ENCODE measurements around the gene TFIP11.

The TFIP11 gene

DNA sequence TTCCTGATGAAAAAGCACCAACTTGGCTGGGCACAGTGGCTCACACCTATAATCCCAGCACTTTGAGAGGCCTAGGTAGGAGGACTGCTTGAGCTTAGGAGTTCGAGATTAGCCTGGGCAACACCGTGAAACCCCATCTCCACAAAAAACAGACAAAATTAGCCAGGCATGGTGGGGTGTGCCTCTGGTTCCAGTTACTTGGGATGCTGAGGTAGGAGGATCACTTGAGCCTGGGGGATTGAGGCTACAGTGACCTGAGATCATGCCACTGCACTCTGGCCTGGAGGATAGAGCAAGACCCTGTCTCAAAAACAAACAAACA lies 31.7 kb downstream of the TFIP11 start:
- H2AFZ ChIP-seq (ENCODE audit: low read length) = no peak overlapping the region
- H3F3A ChIP-seq (ENCODE audit: low read depth) = no peaks in the 10 kb centered on the region
- no peaks in the 10 kb centered on the region for H3K36me3 ChIP-seq (ENCODE audit: insufficient read depth, low read length)
- peak overlapping the region; percentile 82 for H3K4me2 ChIP-seq (ENCODE audit: low read depth, low read length, poor library complexity, severe bottlenecking)
- TF ChIP-seq, protein P1, sequence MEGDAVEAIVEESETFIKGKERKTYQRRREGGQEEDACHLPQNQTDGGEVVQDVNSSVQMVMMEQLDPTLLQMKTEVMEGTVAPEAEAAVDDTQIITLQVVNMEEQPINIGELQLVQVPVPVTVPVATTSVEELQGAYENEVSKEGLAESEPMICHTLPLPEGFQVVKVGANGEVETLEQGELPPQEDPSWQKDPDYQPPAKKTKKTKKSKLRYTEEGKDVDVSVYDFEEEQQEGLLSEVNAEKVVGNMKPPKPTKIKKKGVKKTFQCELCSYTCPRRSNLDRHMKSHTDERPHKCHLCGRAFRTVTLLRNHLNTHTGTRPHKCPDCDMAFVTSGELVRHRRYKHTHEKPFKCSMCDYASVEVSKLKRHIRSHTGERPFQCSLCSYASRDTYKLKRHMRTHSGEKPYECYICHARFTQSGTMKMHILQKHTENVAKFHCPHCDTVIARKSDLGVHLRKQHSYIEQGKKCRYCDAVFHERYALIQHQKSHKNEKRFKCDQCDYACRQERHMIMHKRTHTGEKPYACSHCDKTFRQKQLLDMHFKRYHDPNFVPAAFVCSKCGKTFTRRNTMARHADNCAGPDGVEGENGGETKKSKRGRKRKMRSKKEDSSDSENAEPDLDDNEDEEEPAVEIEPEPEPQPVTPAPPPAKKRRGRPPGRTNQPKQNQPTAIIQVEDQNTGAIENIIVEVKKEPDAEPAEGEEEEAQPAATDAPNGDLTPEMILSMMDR (conservative IDR thresholded peaks at IDR 0.05; ENCODE audit: low read length) = no peak
- TF ChIP-seq EZH2phosphoT487 (IDR thresholded peaks at IDR 0.05; ENCODE audit: borderline replicate concordance) = no peak
- no peaks in the 10 kb centered on the region for H3K27me3 ChIP-seq (ENCODE audit: insufficient read depth, low read length, poor library complexity, severe bottlenecking)
- H3K4me1 ChIP-seq (ENCODE audit: insufficient read depth, low read length, poor library complexity, severe bottlenecking) = peaks cover 71% of the 10 kb centered on the region
- H3K9me3 ChIP-seq (ENCODE audit: insufficient read depth, low read depth, low read length) = no peaks in the 10 kb centered on the region
- H3K9ac ChIP-seq (ENCODE audit: low read depth, low read length, poor library complexity, severe bottlenecking) = peak overlapping the region; percentile 96
- H3K9me2 ChIP-seq (replicated peaks; ENCODE audit: low read depth, low read length) = no peaks in the 10 kb centered on the region
- H3K79me2 ChIP-seq (ENCODE audit: insufficient read depth, low read length) = peaks cover 96% of the 10 kb centered on the region
- H3K4me3 ChIP-seq (ENCODE audit: low read length, poor library complexity, severe bottlenecking) = peak overlapping the region; percentile 97
- no peaks in the 10 kb centered on the region for H4K20me1 ChIP-seq (ENCODE audit: insufficient read depth, low read length, poor library complexity, severe bottlenecking)

DNA sequence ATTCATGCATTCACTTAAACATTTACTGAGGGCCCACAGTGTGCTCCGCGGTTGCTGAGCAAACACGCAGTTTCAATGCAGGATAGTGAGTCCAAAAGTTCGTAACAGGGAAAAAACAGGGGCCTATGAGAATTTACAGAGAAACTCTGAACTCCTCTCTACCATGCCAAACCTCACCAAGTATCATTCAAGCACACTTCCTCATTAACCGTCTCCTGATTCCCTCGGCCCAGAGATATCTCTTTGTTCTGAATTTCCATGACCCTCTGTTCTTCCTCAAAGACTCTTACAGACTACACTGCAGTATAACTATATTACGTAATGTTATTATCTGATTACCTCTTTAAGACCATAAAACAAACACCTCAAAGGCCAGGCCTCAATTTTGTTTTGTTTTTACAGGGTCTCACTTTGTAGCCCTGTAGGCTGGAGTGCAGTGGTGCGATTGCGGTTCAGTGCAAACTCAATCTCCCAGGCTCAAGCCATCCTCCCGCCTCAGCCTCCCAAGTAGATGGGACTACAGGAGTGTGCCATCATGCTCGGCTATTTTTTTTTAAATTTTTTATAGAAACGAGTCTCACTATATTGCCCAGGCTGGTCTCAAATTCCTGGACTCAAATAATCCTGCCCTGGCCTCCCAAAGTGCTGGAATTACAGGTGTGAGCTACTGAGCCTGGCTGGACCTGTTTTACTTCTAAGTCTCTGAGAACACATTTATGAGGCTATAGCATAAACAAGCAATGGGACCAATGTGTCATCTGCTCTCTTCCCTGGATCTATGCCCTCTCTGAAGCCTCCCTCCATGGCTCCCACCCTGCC lies 32.3 kb downstream of the TFIP11 start:
- H3K9me3 ChIP-seq (ENCODE audit: insufficient read depth, low read depth, low read length) = no peaks in the 10 kb centered on the region
- no peaks in the 10 kb centered on the region for H3K27me3 ChIP-seq (ENCODE audit: insufficient read depth, low read length, poor library complexity, severe bottlenecking)
- peaks cover 67% of the 10 kb centered on the region for H3K4me1 ChIP-seq (ENCODE audit: insufficient read depth, low read length, poor library complexity, severe bottlenecking)
- H3K9ac ChIP-seq (ENCODE audit: low read depth, low read length, poor library complexity, severe bottlenecking) = peak overlapping the region; percentile 96
- TF ChIP-seq EZH2phosphoT487 (IDR thresholded peaks at IDR 0.05; ENCODE audit: borderline replicate concordance) = no peak
- TF ChIP-seq, protein P1 (conservative IDR thresholded peaks at IDR 0.05; ENCODE audit: low read length) = no peak
- H4K20me1 ChIP-seq (ENCODE audit: insufficient read depth, low read length, poor library complexity, severe bottlenecking) = no peaks in the 10 kb centered on the region
- H3K79me2 ChIP-seq (ENCODE audit: insufficient read depth, low read length) = peaks cover 93% of the 10 kb centered on the region
- H3K36me3 ChIP-seq (ENCODE audit: insufficient read depth, low read length) = no peaks in the 10 kb centered on the region
- peak overlapping the region; percentile 82 for H3K4me2 ChIP-seq (ENCODE audit: low read depth, low read length, poor library complexity, severe bottlenecking)
- H3F3A ChIP-seq (ENCODE audit: low read depth) = no peaks in the 10 kb centered on the region
- peak overlapping the region; percentile 49 for H2AFZ ChIP-seq (ENCODE audit: low read length)
- H3K4me3 ChIP-seq (ENCODE audit: low read length, poor library complexity, severe bottlenecking) = peak overlapping the region; percentile 97
- no peaks in the 10 kb centered on the region for H3K9me2 ChIP-seq (replicated peaks; ENCODE audit: low read depth, low read length)

DNA sequence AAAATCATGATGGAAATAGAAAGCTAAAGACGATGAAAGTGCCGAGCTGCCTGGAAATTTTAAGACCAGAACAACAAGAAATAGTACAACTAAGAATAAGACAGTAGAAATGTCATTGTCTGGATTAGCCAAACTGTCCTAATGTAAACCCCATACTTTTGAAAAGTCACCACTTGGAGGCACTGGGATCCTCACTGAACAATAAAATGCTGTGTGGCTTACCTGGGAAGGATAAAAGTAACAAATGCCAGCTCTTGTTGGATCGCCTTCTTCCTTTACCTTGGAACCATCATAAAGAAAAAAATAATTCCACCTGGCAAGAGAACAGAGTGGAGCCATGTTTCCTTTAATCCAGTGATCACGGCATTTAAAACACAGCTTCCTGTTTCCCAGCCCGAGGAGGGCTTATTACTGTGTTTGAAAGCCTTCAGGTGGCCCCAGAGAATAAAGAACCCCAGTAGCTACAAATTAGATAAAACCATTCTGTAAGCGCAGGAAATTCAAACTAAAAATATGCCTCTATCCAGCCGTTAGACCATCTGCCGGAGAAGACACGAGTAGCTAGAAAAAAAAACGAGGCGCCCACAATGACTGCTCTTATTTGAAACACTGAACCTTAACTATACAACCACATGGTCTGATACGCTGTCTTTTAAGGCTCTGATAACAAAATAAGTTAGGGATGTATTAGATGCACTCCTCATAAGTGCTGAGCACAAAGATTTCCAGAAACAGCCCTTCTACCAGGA lies 33.1 kb downstream of the TFIP11 start:
- H3K79me2 ChIP-seq (ENCODE audit: insufficient read depth, low read length) = peaks cover 93% of the 10 kb centered on the region

More for the DNA sequence above, 33.1 kb downstream of the TFIP11 start:
- H3K4me2 ChIP-seq (ENCODE audit: low read depth, low read length, poor library complexity, severe bottlenecking) = peak overlapping the region; percentile 82
- H3K9me3 ChIP-seq (ENCODE audit: insufficient read depth, low read depth, low read length) = no peaks in the 10 kb centered on the region
- H2AFZ ChIP-seq (ENCODE audit: low read length) = peak overlapping the region; percentile 49
- no peak for TF ChIP-seq EZH2phosphoT487 (IDR thresholded peaks at IDR 0.05; ENCODE audit: borderline replicate concordance)
- TF ChIP-seq, protein P1 (conservative IDR thresholded peaks at IDR 0.05; ENCODE audit: low read length) = peak; percentile 47
- no peaks in the 10 kb centered on the region for H4K20me1 ChIP-seq (ENCODE audit: insufficient read depth, low read length, poor library complexity, severe bottlenecking)
- H3K4me1 ChIP-seq (ENCODE audit: insufficient read depth, low read length, poor library complexity, severe bottlenecking) = peaks cover 68% of the 10 kb centered on the region
- H3F3A ChIP-seq (ENCODE audit: low read depth) = no peaks in the 10 kb centered on the region
- no peaks in the 10 kb centered on the region for H3K9me2 ChIP-seq (replicated peaks; ENCODE audit: low read depth, low read length)
- H3K36me3 ChIP-seq (ENCODE audit: insufficient read depth, low read length) = no peaks in the 10 kb centered on the region
- peak overlapping the region; percentile 97 for H3K4me3 ChIP-seq (ENCODE audit: low read length, poor library complexity, severe bottlenecking)
- H3K9ac ChIP-seq (ENCODE audit: low read depth, low read length, poor library complexity, severe bottlenecking) = peak overlapping the region; percentile 96
- no peaks in the 10 kb centered on the region for H3K27me3 ChIP-seq (ENCODE audit: insufficient read depth, low read length, poor library complexity, severe bottlenecking)

All from Loucy (cell line).